ENCODE measurements around the gene TIGD4.

DNA sequence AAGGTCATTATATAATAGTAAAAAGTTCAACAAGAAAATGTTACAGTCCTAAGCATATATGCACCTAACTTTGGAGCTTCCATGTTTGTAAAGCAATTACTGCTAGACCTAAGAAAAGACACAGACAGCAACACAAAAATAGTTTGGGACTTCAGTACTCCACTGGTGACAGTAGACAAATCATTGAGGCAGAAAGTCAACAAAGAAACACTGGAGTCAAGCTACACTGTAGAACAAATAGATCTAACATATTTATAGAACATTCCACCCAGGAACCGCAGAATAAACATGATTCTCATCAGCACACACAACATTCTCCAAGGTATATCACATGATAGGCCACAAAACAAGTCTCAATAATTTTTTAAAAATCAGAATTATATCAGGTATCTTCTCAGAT is 42.8 kb upstream of the TIGD4 start:
- TF ChIP-seq EP300 (IDR thresholded peaks at IDR 0.05) (no peak), POLR2AphosphoS5 (IDR thresholded peaks at IDR 0.05) (no peak), POLR2A (IDR thresholded peaks at IDR 0.05) (no peak)
